HG02840 (cell line): ENCODE results near the gene PTX4.

ENCODE experiments used
- ATAC-seq: cut with Tn5 transposase; IDR thresholded peaks from one replicate; pipeline ENCODE4 v1.9.1; 2021; ENCODE audit warnings: mild to moderate bottlenecking, moderate library complexity, moderate number of reproducible peaks; ENCODE audit not compliant: unreplicated experiment, low FRiP score

Gene PTX4

GRCh38 chr16:1524366-1524765, 35.6 kb upstream of the PTX4 start:
- ATAC-seq: no peak

GRCh38 chr16:1523581-1524245, 35.0 kb upstream of the PTX4 start:
- ATAC-seq: no peak

GRCh38 chr16:1520461-1520860, 31.7 kb upstream of the PTX4 start:
- ATAC-seq: no peak

- no peak for ATAC-seq
These were observed 31.1 kb upstream of the PTX4 start for GRCh38 chr16:1519831-1520230.

- no peak for ATAC-seq
These were observed 29.9 kb upstream of the PTX4 start for GRCh38 chr16:1518626-1519135.

GRCh38 chr16:1514507-1514906, 25.8 kb upstream of the PTX4 start:
- no peak for ATAC-seq

GRCh38 chr16:1512774-1513173, 24.0 kb upstream of the PTX4 start:
- ATAC-seq: no peak

GRCh38 chr16:1511662-1512569, 23.2 kb upstream of the PTX4 start:
- ATAC-seq: no peak

- ATAC-seq: no peak
These were observed 22.2 kb upstream of the PTX4 start for GRCh38 chr16:1510941-1511351.

GRCh38 chr16:1510272-1510671, 21.5 kb upstream of the PTX4 start:
- no peak for ATAC-seq

GRCh38 chr16:1509307-1510221, 20.8 kb upstream of the PTX4 start:
- no peak for ATAC-seq

GRCh38 chr16:1508494-1509187, 19.9 kb upstream of the PTX4 start:
- no peak for ATAC-seq

- ATAC-seq: no peak
These were observed 17.9 kb upstream of the PTX4 start for GRCh38 chr16:1506494-1507213.

GRCh38 chr16:1505912-1506311, 17.2 kb upstream of the PTX4 start:
- ATAC-seq: no peak

- ATAC-seq: no peak
These were observed 16.5 kb upstream of the PTX4 start for GRCh38 chr16:1505073-1505844.

GRCh38 chr16:1503110-1503955, 14.6 kb upstream of the PTX4 start:
- no peak for ATAC-seq

- no peak for ATAC-seq
These were observed 13.6 kb upstream of the PTX4 start for GRCh38 chr16:1502092-1503004.
